ENCODE measurements around the gene MTFMT.
"Not testable (repeated sequence)": the region's sequence is repeated elsewhere in the genome, so short reads cannot be mapped to it uniquely, and the experiment has no call there.

Gene MTFMT

GRCh38 chr15:65060641-65061397 lies 31.4 kb upstream of the MTFMT start:
- no peak for DNase-seq (ENCODE audit: low spot score)

- no peak for DNase-seq (ENCODE audit: low spot score)
These were observed 30.6 kb upstream of the MTFMT start for GRCh38 chr15:65059931-65060596.

- DNase-seq (ENCODE audit: low spot score) = no peak
These were observed 29.9 kb upstream of the MTFMT start for GRCh38 chr15:65059369-65059750.

- no peak for DNase-seq (ENCODE audit: low spot score)
These were observed 29.2 kb upstream of the MTFMT start for GRCh38 chr15:65058394-65059368.

- DNase-seq (ENCODE audit: low spot score) = no peak
These were observed 28.1 kb upstream of the MTFMT start for GRCh38 chr15:65057549-65057940.

- peak; percentile 93 for DNase-seq (ENCODE audit: low spot score)
These were observed 27.6 kb upstream of the MTFMT start for GRCh38 chr15:65056868-65057548.

- DNase-seq (ENCODE audit: low spot score) = no peak
These were observed 26.7 kb upstream of the MTFMT start for GRCh38 chr15:65056106-65056505.

GRCh38 chr15:65055201-65055870 lies 25.9 kb upstream of the MTFMT start:
- peak; percentile 61 for DNase-seq (ENCODE audit: low spot score)

GRCh38 chr15:65054333-65055200 lies 25.1 kb upstream of the MTFMT start:
- DNase-seq (ENCODE audit: low spot score) = peak; percentile 86

GRCh38 chr15:65052956-65053355 lies 23.5 kb upstream of the MTFMT start:
- DNase-seq (ENCODE audit: low spot score) = no peak

GRCh38 chr15:65051266-65051665 lies 21.8 kb upstream of the MTFMT start:
- DNase-seq (ENCODE audit: low spot score) = no peak

GRCh38 chr15:65050270-65050669 lies 20.8 kb upstream of the MTFMT start:
- DNase-seq (ENCODE audit: low spot score) = no peak

GRCh38 chr15:65049418-65049840 lies 20.0 kb upstream of the MTFMT start:
- DNase-seq (ENCODE audit: low spot score) = peak; percentile 58

GRCh38 chr15:65048241-65048640 lies 18.8 kb upstream of the MTFMT start:
- DNase-seq (ENCODE audit: low spot score) = no peak

- peak; percentile 77 for DNase-seq (ENCODE audit: low spot score)
These were observed 15.5 kb upstream of the MTFMT start, which contains the start of gene SLC51B for GRCh38 chr15:65044724-65045481. Gene SLC51B, plus strand, starts transcription at chr15:65045387. Its CDS starts 4,618 bp downstream, at chr15:65050005.

GRCh38 chr15:65044218-65044617 lies 14.8 kb upstream of the MTFMT start:
- not testable (repeated sequence) for DNase-seq (ENCODE audit: low spot score)

- DNase-seq (ENCODE audit: low spot score) = no peak
These were observed 13.4 kb upstream of the MTFMT start for GRCh38 chr15:65042776-65043327.

GRCh38 chr15:65041787-65042186 lies 12.3 kb upstream of the MTFMT start:
- DNase-seq (ENCODE audit: low spot score) = no peak

GRCh38 chr15:65040461-65040860 lies 11.0 kb upstream of the MTFMT start:
- DNase-seq (ENCODE audit: low spot score) = no peak

Measured in HuH-7.5 (cell line).